HepG2 (cell line): ENCODE measurements around the gene ADPRS. TPM values are rescaled to one million over a fixed set of nuclear protein-coding genes. Genes with fewer than 3 reads are reported as not detected.
A peak's percentile ranks its signal among the peaks of the same experiment; 100 is the strongest.

ENCODE experiments used
- ATAC-seq: fragments of 200-7000 bp; cut with Tn5 transposase; 3 replicates; pipeline ENCODE4 v1.9.1; 2020; ENCODE audit warnings: mild to moderate bottlenecking, moderate library complexity
- BruUV-seq: library from RNA; stranded (reverse); fragments of 400-500 nt; replicated peaks from 2 replicates; lab custom pipeline; 2021; lab: Mats Ljungman, UMichigan
- CTCF ChIA-PET: fragments of 300-600 bp; formaldehyde crosslinking; extraction: SDS; loops from one replicate; lab custom pipeline; 2021; ENCODE audit warnings: low total read pairs, inconsistent platforms, low intra/inter-chr PET ratio; lab: Yijun Ruan, JAX
- POLR2A ChIA-PET: fragments of 350-600 bp; sonication (Branson Sonifier 250); formaldehyde crosslinking; loops from one replicate; lab custom pipeline; 2020; ENCODE audit warnings: antibody characterized with exemption, inconsistent platforms; lab: Yijun Ruan, JAX
- DNase-seq: peaks from one replicate; pipeline ENCODE4 v3.0.0-alpha.2; 2015; ENCODE audit warnings: low spot score
- FAIRE-seq: peaks from 3 replicates; lab custom pipeline; 2011; peaks lifted over from hg19 to GRCh38; lab: Jason Lieb, UNC
- H2AFZ ChIP-seq: one replicate; pipeline ENCODE4 v1.6.1; 2011; ENCODE audit warnings: low read length, inconsistent platforms
- H3K27ac ChIP-seq: fragments of 300-600 bp; 3 replicates; pipeline ENCODE4 v1.8.0; 2011; ENCODE audit warnings: mixed run types, mild to moderate bottlenecking, mixed read lengths, low read length, inconsistent platforms; ENCODE audit not compliant: insufficient read depth; ENCODE audit errors: extremely low read length
- H3K27me3 ChIP-seq, 2 experiments: fragments of 200-600 bp in 1 of 2; 2 replicates in 1 of 2; 3 replicates in 1 of 2; pipeline versions ENCODE4 v1.6.0 to v1.8.0; 2011; ENCODE audit warnings: low read length in 2 of 2, mild to moderate bottlenecking in 2 of 2, moderate library complexity in 2 of 2, inconsistent platforms in 1 of 2; ENCODE audit not compliant: insufficient read depth in 2 of 2, control insufficient read depth in 1 of 2
- H3K36me3 ChIP-seq, 2 experiments: fragments of 200-600 bp in 1 of 2; replicated peaks in 1 of 2; 2 replicates in 1 of 2; 3 replicates in 1 of 2; pipeline versions ENCODE4 v1.5.1 to v1.8.0; 2011; ENCODE audit warnings: low read length in 2 of 2, inconsistent platforms in 1 of 2; ENCODE audit not compliant: insufficient read depth in 2 of 2, control insufficient read depth in 1 of 2
- H3K4me1 ChIP-seq: 2 replicates; pipeline ENCODE4 v1.5.1; 2012; ENCODE audit warnings: low read length, inconsistent platforms; ENCODE audit not compliant: insufficient read depth
- H3K4me2 ChIP-seq: 2 replicates; pipeline ENCODE4 v1.6.0; 2011; ENCODE audit warnings: low read depth, low read length, inconsistent platforms
- H3K4me3 ChIP-seq, 3 experiments: fragments of 200-600 bp in 1 of 3; sonication (generic), shearing (Covaris generic) in 1 of 3; replicated peaks in 1 of 3; 2 replicates each; pipeline ENCODE4 v1.5.1; 2011 to 2016; ENCODE audit warnings: low read length in 3 of 3, inconsistent platforms in 2 of 3, low read depth in 2 of 3, mild to moderate bottlenecking in 2 of 3, control low read depth in 1 of 3, mixed read lengths in 1 of 3; ENCODE audit not compliant: insufficient read depth in 1 of 3
- H3K79me2 ChIP-seq: one replicate; pipeline ENCODE4 v1.6.1; 2011; ENCODE audit warnings: low read length, inconsistent platforms; ENCODE audit not compliant: insufficient read depth
- H3K9ac ChIP-seq: 2 replicates; pipeline ENCODE4 v1.6.0; 2011; ENCODE audit warnings: mild to moderate bottlenecking, low read depth, low read length, inconsistent platforms; ENCODE audit not compliant: insufficient read depth
- H3K9me3 ChIP-seq: 2 replicates; pipeline ENCODE4 v1.5.1; 2012; ENCODE audit warnings: mild to moderate bottlenecking, low read length
- H4K20me1 ChIP-seq: 2 replicates; pipeline ENCODE4 v1.6.0; 2011; ENCODE audit warnings: inconsistent platforms, mild to moderate bottlenecking, low read length, moderate library complexity; ENCODE audit not compliant: insufficient read depth
- ARHGAP35 ChIP-seq: sonication (generic); formaldehyde crosslinking; IDR thresholded peaks from 2 replicates; pipeline ENCODE4 v1.9.0; 2022; ENCODE audit warnings: mild to moderate bottlenecking, inconsistent platforms, moderate library complexity, missing genetic modification reagents, borderline replicate concordance
- ARNT2 ChIP-seq: sonication (generic); formaldehyde crosslinking; IDR thresholded peaks from 2 replicates; pipeline ENCODE4 v1.8.0; 2022; ENCODE audit warnings: mild to moderate bottlenecking, low read depth, missing genetic modification reagents, moderate library complexity
- ATF7-NPFF ChIP-seq: sonication (generic); formaldehyde crosslinking; IDR thresholded peaks from 2 replicates; pipeline ENCODE4 v1.8.1; 2023; ENCODE audit warnings: mild to moderate bottlenecking, low read depth, missing genetic modification reagents, moderate library complexity
- CREB1 ChIP-seq, 2 experiments: fragments of 450-650 bp in 1 of 2; IDR thresholded peaks; 2 replicates each; pipeline ENCODE4 v1.6.1; 2016 to 2017; ENCODE audit warnings: control low read depth in 1 of 2, mild to moderate bottlenecking in 1 of 2, missing compliant biosample characterization in 1 of 2, missing genetic modification characterization in 1 of 2
- FOSL2 ChIP-seq: sonication (generic); formaldehyde crosslinking; IDR thresholded peaks from 2 replicates; pipeline ENCODE4 v1.4.0; 2020; ENCODE audit warnings: missing genetic modification reagents
- FOXC1 ChIP-seq: sonication (generic); formaldehyde crosslinking; IDR thresholded peaks from 2 replicates; pipeline ENCODE4 v1.8.0; 2022; ENCODE audit warnings: mild to moderate bottlenecking, missing genetic modification reagents, borderline replicate concordance
- HNRNPLL ChIP-seq: fragments of 200-400 bp; formaldehyde crosslinking; IDR thresholded peaks from 2 replicates; pipeline ENCODE4 v1.6.1; 2017; ENCODE audit warnings: mild to moderate bottlenecking, low read depth, low read length; ENCODE audit not compliant: poor library complexity, severe bottlenecking
- MAF1 ChIP-seq: sonication (generic); formaldehyde crosslinking; IDR thresholded peaks from 2 replicates; pipeline ENCODE4 v1.5.0; 2020; ENCODE audit warnings: missing genetic modification reagents, borderline replicate concordance
- TCF7 ChIP-seq: sonication (generic); IDR thresholded peaks from 2 replicates; pipeline ENCODE4 v1.6.1; 2016; ENCODE audit warnings: antibody characterized with exemption, low read depth
- ZNF34 ChIP-seq: sonication (generic); formaldehyde crosslinking; IDR thresholded peaks from 2 replicates; pipeline ENCODE4 v1.4.0; 2020; ENCODE audit warnings: mild to moderate bottlenecking, missing genetic modification reagents, borderline replicate concordance
- ZNF792 ChIP-seq: IDR thresholded peaks from 2 replicates; pipeline ENCODE4 v1.6.1; 2016
- ZSCAN30 ChIP-seq: sonication (generic); formaldehyde crosslinking; IDR thresholded peaks from 2 replicates; pipeline ENCODE4 v1.5.0; 2020; ENCODE audit warnings: mild to moderate bottlenecking, missing genetic modification reagents
- WGBS: methylation state at CpG from one replicate; pipeline ENCODE4 v1.1.6; 2017; ENCODE audit warnings: low lambda C conversion rate; 5-methylcytosine and 5-hydroxymethylcytosine counted together
- in situ Hi-C: cut with HindIII; loops from 2 replicates; pipeline ENCODE4 v1.10.0; 2017; ENCODE audit warnings: low pct_unique_long_range_greater_than_20kb; ENCODE audit not compliant: extremely low pct_ligation_motif_present
- intact Hi-C: fragments of 100-400 bp; cut with micrococcal nuclease; formaldehyde crosslinking; loops from one replicate; pipeline ENCODE4 v1.10.0; 2022; ENCODE audit not compliant: unreplicated experiment
- polyA plus RNA-seq, 8 experiments: library from polyadenylated mRNA; depleted of rRNA in 3 of 8; stranded (reverse) in 7 of 8; unstranded in 1 of 8; fragments of >200 nt; fragmentation: Illumina TruSeq in 4 of 8; extraction: Trizol in 4 of 8; gene quantifications; 2 replicates each; pipeline versions ENCODE4 v1.2.1 to v1.2.3, GENCODE V29; 2011 to 2016; ENCODE audit warnings: low read depth in 4 of 8, missing spikeins in 1 of 8, mixed read lengths in 1 of 8; ENCODE audit not compliant: insufficient read depth in 1 of 8
- total RNA-seq, 5 experiments: library from RNA; depleted of rRNA; stranded (reverse); fragments of >200 nt; fragmentation: Illumina TruSeq; extraction: Trizol; gene quantifications; 2 replicates each; pipeline ENCODE4 v1.2.3, GENCODE V29; 2016; ENCODE audit warnings: low read depth in 1 of 5
- TF ChIP-seq, protein P1 (sequence below): sonication (generic); formaldehyde crosslinking; IDR thresholded peaks from 2 replicates; pipeline ENCODE4 v1.4.0; 2020; ENCODE audit warnings: mild to moderate bottlenecking, missing genetic modification reagents

Gene ADPRS
- total and polyA plus RNA-seq, 2 of the 13 experiments (the other 11 are each of a cell fraction or from before 2014, with no cell fraction given): 30.6 to 36.4 TPM

DNA sequence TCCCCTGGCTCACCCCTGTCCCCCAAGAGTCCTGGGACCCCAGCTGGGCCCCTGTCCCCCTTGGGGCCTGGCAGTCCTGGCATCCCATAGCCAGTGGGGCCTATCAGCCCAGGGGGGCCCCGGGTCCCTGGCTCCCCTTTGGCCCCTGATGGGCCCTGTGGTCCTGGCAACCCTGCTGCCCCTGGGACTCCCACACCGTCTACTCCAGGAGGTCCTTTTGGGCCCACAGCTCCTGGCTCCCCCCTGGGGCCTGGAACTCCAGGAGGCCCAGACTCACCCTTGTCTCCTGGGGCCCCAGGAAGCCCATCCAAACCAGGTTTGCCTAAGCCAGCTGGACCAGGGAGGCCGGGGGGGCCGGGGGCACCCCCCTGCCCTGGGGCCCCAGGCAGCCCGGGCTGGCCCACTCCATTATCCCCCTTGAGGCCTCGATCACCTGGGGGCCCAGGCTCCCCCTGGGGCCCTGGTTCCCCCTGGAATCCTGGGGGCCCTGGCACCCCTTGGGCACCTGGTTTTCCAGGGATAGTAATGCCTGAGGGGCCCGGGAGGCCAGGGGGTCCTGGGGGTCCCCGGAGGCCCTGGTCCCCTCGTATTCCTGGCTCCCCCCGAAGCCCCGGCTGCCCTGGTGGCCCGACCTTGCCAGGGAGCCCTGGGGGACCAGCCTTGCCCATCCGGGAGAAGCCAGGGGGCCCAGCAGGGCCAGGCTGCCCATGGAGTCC, 10.1 kb downstream of the ADPRS start:
- Histone ChIP-seq H3K27ac (no peak overlapping the region), H3K27me3 (no peaks in the 10 kb centered on the region), H3K9ac (peak overlapping the region; percentile 63; the same call in 1 of the 2 replicates), H3K4me3 (peak overlapping the region in 2 of 3 experiments; percentile 42 to 60; a peak in 3 of 6 replicates), H3K4me2 (peak overlapping the region; percentile 69), H3K36me3 (peaks cover 11 to 21% of the 10 kb centered on the region in 2 experiments), H3K9me3 (no peaks in the 10 kb centered on the region), H3K4me1 (peaks cover 29% of the 10 kb centered on the region; the same call in 1 of the 2 replicates), H4K20me1 (no peaks in the 10 kb centered on the region), H2AFZ (no peak overlapping the region), H3K79me2 (no peaks in the 10 kb centered on the region)
- DNase-seq (no peak), FAIRE-seq (no peak), ATAC-seq (peak; percentile 3; the same call in 1 of the 3 replicates)
- WGBS: 0% methylated on average over 1 of the region's 13 CpGs
- BruUV-seq: no TSS peak
- ChIA-PET CTCF (interaction anchor here (0.6 to 5.0 kb wide), 5 partner anchors 35 to 186 kb away, joined by 3 to 104 read pairs (median 3); no protein-coding TSS in a partner anchor), POLR2A (no interaction called here)
- in situ Hi-C loops (loop anchor here (5.0 kb wide), 1 partner anchor 33 kb away; no protein-coding TSS in a partner anchor), intact Hi-C loops (loop anchor here (1.0 to 5.0 kb wide), 2 partner anchors 35 to 188 kb away; no protein-coding TSS in a partner anchor)
- TF ChIP-seq HNRNPLL (peak; percentile 4), ZSCAN30 (no peak), ZNF34 (CRISPR knock-in tag) (0 out of 2 replicates have a peak, but pooled peaks have one; percentile 1)

DNA sequence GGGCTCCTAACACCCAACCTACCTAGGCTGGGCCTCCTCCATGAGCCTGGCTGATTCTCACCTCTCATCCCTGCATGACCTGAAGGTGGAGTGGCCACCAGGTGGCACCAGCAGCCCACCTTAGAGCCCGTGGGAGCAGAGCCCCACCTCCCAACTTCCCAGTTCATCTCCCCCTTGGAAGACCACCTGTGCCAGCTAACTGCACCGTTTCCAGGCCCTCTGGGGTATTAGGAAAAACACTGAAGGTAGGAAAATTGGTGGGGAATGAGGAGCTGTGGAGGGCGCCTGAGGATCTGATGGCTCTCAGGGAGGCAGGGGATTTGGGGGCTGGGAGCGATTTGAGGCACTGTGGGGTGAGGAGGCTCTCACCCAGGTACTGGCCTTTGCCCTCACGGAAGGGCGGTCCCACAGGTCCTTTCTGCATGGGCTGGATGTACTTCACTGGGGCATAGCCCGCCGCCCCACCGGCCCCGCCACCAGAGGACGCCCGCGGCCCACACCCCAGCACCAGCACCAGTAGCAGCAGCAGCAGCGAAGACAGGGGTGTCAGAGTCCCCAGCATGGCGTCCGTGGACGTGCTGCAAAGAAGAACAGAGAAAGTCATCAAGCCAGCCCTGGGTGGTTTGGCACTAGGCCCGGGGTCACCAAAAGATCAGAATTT, 11.1 kb downstream of the ADPRS start:
- Histone ChIP-seq H3K9ac (peak overlapping the region; percentile 63; the same call in 1 of the 2 replicates), H3K27me3 (no peaks in the 10 kb centered on the region), H3K36me3 (peaks cover 3 to 11% of the 10 kb centered on the region in 2 experiments; a peak in 4 of 5 replicates), H3K4me2 (peak overlapping the region; percentile 69), H2AFZ (no peak overlapping the region), H3K79me2 (no peaks in the 10 kb centered on the region), H4K20me1 (no peaks in the 10 kb centered on the region), H3K4me1 (peaks cover 29% of the 10 kb centered on the region; the same call in 1 of the 2 replicates), H3K27ac (no peak overlapping the region), H3K9me3 (no peaks in the 10 kb centered on the region), H3K4me3 (peak overlapping the region in 2 of 3 experiments; percentile 42 to 60; a peak in 3 of 6 replicates)
- ChIA-PET POLR2A (no interaction called here), CTCF (interaction anchor here (0.6 to 5.0 kb wide), 5 partner anchors 34 to 185 kb away, joined by 3 to 104 read pairs (median 3); no protein-coding TSS in a partner anchor)
- FAIRE-seq (peak; percentile 74), DNase-seq (peak; percentile 73), ATAC-seq (peak; percentile 86)
- intact Hi-C loops (loop anchor here (1.0 to 5.0 kb wide), 3 partner anchors 34 to 187 kb away; no protein-coding TSS in a partner anchor), in situ Hi-C loops (loop anchor here (5.0 kb wide), 1 partner anchor 32 kb away; no protein-coding TSS in a partner anchor)
- BruUV-seq: no TSS peak
- 5% methylated on average over 9 of the region's 18 CpGs for WGBS
- TF ChIP-seq, protein P1, sequence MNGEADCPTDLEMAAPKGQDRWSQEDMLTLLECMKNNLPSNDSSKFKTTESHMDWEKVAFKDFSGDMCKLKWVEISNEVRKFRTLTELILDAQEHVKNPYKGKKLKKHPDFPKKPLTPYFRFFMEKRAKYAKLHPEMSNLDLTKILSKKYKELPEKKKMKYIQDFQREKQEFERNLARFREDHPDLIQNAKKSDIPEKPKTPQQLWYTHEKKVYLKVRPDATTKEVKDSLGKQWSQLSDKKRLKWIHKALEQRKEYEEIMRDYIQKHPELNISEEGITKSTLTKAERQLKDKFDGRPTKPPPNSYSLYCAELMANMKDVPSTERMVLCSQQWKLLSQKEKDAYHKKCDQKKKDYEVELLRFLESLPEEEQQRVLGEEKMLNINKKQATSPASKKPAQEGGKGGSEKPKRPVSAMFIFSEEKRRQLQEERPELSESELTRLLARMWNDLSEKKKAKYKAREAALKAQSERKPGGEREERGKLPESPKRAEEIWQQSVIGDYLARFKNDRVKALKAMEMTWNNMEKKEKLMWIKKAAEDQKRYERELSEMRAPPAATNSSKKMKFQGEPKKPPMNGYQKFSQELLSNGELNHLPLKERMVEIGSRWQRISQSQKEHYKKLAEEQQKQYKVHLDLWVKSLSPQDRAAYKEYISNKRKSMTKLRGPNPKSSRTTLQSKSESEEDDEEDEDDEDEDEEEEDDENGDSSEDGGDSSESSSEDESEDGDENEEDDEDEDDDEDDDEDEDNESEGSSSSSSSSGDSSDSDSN (CRISPR knock-in tag): no peak
- TF ChIP-seq ATF7-NPFF (CRISPR knock-in tag) (no peak), ARHGAP35 (CRISPR knock-in tag) (no peak), CREB1 (IDR thresholded peaks at IDR 0.05) (no peak), CREB1 (CRISPR knock-in tag; IDR thresholded peaks at IDR 0.05) (no peak), MAF1 (CRISPR knock-in tag) (no peak), ARNT2 (CRISPR knock-in tag) (no peak), ZNF792 (CRISPR knock-in tag) (no peak), FOSL2 (CRISPR knock-in tag) (0 out of 2 replicates have a peak, but pooled peaks have one; percentile 5), TCF7 (no peak), FOXC1 (no peak)
